ENCODE measurements around the gene ARHGAP24. TPM values are rescaled to one million over a fixed set of nuclear protein-coding genes. Genes with fewer than 3 reads are reported as not detected.

The ARHGAP24 gene
- total RNA-seq, 1 experiment from 2014 or later: 1.3 TPM

GRCh38 chr4:85684676-85685075, 209.7 kb downstream of the ARHGAP24 start:
- H3K27ac ChIP-seq (ENCODE audit: low read depth, low read length): no peak overlapping the region

More at GRCh38 chr4:85684676-85685075, 209.7 kb downstream of the ARHGAP24 start:
- Histone ChIP-seq H3K27me3 (ENCODE audit: insufficient read depth, low read length) (no peaks in the 10 kb centered on the region), H3K9me2 (ENCODE audit: insufficient read depth) (no peaks in the 10 kb centered on the region), H2AFZ (ENCODE audit: low read depth, low read length, poor library complexity, severe bottlenecking) (no peak overlapping the region), H3K4me2 (ENCODE audit: low read length) (no peak overlapping the region), H3K4me1 (ENCODE audit: control insufficient read depth in 1 of 2, insufficient read depth in 2 of 2, low read length in 2 of 2) (no peaks in the 10 kb centered on the region), H3K79me2 (ENCODE audit: insufficient read depth, low read length) (no peaks in the 10 kb centered on the region), H3K9me3 (ENCODE audit: control insufficient read depth in 1 of 2, insufficient read depth in 1 of 2, low read depth in 1 of 2, low read length in 2 of 2) (no peaks in the 10 kb centered on the region), H3K4me3 (replicated peaks in 1 of 2; ENCODE audit: low read depth in 1 of 2, low read length in 2 of 2) (no peak overlapping the region), H4K20me1 (ENCODE audit: insufficient read depth) (no peaks in the 10 kb centered on the region), H3K36me3 (ENCODE audit: control insufficient read depth in 1 of 2, insufficient read depth in 2 of 2, low read length in 2 of 2) (no peaks in the 10 kb centered on the region), H3K9ac (ENCODE audit: low read length) (no peak overlapping the region)
- RAD21 ChIA-PET (ENCODE audit: low non-redundant PET in 1 of 2, low total read pairs in 2 of 2, uncharacterized antibody in 2 of 2, unreplicated experiment in 2 of 2): no interaction called here
- DNase-seq (ENCODE audit: low read depth, low spot score): no peak
- BruUV-seq (replicated peaks): no TSS peak
- CTCF ChIA-PET: no interaction called here
- POLR2A ChIA-PET: no interaction called here
- intact Hi-C loops (cut with micrococcal nuclease): no loop called here
- ATAC-seq: no peak
- TF ChIP-seq CBX3 (IDR thresholded peaks at IDR 0.05; ENCODE audit: low read depth) (no peak), JUND (IDR thresholded peaks at IDR 0.05) (no peak), REST (IDR thresholded peaks at IDR 0.05; ENCODE audit: low read depth) (no peak), ZFX (IDR thresholded peaks at IDR 0.05) (no peak), EZH2 (IDR thresholded peaks at IDR 0.05) (no peak), MAX (IDR thresholded peaks at IDR 0.05) (no peak), POLR2AphosphoS5 (IDR thresholded peaks at IDR 0.05; ENCODE audit: low read depth, low read length) (no peak), POLR2A (IDR thresholded peaks at IDR 0.05; ENCODE audit: borderline replicate concordance, extremely low read depth, insufficient read depth, insufficient read length) (no peak), YY1 (IDR thresholded peaks at IDR 0.05; ENCODE audit: extremely low read depth, insufficient replicate concordance, low read depth, low read length) (no peak), SRF (IDR thresholded peaks at IDR 0.05; ENCODE audit: low read depth) (no peak), CTCF (IDR thresholded peaks at IDR 0.05 in 2 of 3, conservative IDR thresholded peaks at IDR 0.05 in 1 of 3; ENCODE audit: borderline replicate concordance in 1 of 3, insufficient read depth in 1 of 3, low read depth in 2 of 3, low read length in 2 of 3) (no peak), ZBTB33 (IDR thresholded peaks at IDR 0.05; ENCODE audit: extremely low read depth, insufficient replicate concordance, low read length) (no peak), SP1 (IDR thresholded peaks at IDR 0.05; ENCODE audit: low read depth) (no peak), RAD21 (IDR thresholded peaks at IDR 0.05; ENCODE audit: low read depth) (no peak), SIN3A (IDR thresholded peaks at IDR 0.05; ENCODE audit: low read depth) (no peak), FOSL1 (IDR thresholded peaks at IDR 0.05; ENCODE audit: low read depth) (no peak), TCF7L2 (IDR thresholded peaks at IDR 0.05; ENCODE audit: borderline replicate concordance, extremely low read depth, insufficient read depth, insufficient read length) (no peak), EGR1 (IDR thresholded peaks at IDR 0.05; ENCODE audit: low read depth) (no peak)
